ENCODE measurements around the gene JADE2.

- TF ChIP-seq EP300 (IDR thresholded peaks at IDR 0.05; ENCODE audit: borderline replicate concordance) (no peak), FOXM1 (IDR thresholded peaks at IDR 0.05; ENCODE audit: borderline replicate concordance, low read depth) (no peak), RAD21 (IDR thresholded peaks at IDR 0.05; ENCODE audit: low read depth) (no peak), CEBPB (IDR thresholded peaks at IDR 0.05) (no peak), EGR1 (IDR thresholded peaks at IDR 0.05) (no peak), TAF1 (IDR thresholded peaks at IDR 0.05; ENCODE audit: low read depth) (no peak), REST (IDR thresholded peaks at IDR 0.05; ENCODE audit: low read depth) (no peak), TEAD4 (IDR thresholded peaks at IDR 0.05) (no peak), NFIC (IDR thresholded peaks at IDR 0.05) (no peak), CREB1 (IDR thresholded peaks at IDR 0.05; ENCODE audit: low read depth) (no peak), TCF12 (IDR thresholded peaks at IDR 0.05; ENCODE audit: low read depth) (no peak), YY1 (IDR thresholded peaks at IDR 0.05; ENCODE audit: low read depth) (no peak), ZBTB7A (IDR thresholded peaks at IDR 0.05; ENCODE audit: low read depth) (no peak)
- TF ChIP-seq, protein P1, sequence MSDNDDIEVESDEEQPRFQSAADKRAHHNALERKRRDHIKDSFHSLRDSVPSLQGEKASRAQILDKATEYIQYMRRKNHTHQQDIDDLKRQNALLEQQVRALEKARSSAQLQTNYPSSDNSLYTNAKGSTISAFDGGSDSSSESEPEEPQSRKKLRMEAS (IDR thresholded peaks at IDR 0.05) = no peak
Measured at GRCh38 chr5:134519989-134520388, 5.5 kb upstream of the JADE2 start.

All from Ishikawa (cell line).